HG03469 (cell line): ENCODE results near the gene PCSK7.
"Not testable (repeated sequence)": the region's sequence is repeated elsewhere in the genome, so short reads cannot be mapped to it uniquely, and the experiment has no call there.

Source experiments
- ATAC-seq: cut with Tn5 transposase; IDR thresholded peaks from one replicate; pipeline ENCODE4 v1.9.1; 2021; ENCODE audit warnings: mild to moderate bottlenecking, moderate library complexity, moderate number of reproducible peaks; ENCODE audit not compliant: unreplicated experiment

PCSK7 gene

GRCh38 chr11:117231842-117232091 lies at the start of gene PCSK7:
TSS of gene PCSK7 (minus strand) at chr11:117232073. CDS start at chr11:117229844, 2,229 bp downstream.
- no peak for ATAC-seq

DNA sequence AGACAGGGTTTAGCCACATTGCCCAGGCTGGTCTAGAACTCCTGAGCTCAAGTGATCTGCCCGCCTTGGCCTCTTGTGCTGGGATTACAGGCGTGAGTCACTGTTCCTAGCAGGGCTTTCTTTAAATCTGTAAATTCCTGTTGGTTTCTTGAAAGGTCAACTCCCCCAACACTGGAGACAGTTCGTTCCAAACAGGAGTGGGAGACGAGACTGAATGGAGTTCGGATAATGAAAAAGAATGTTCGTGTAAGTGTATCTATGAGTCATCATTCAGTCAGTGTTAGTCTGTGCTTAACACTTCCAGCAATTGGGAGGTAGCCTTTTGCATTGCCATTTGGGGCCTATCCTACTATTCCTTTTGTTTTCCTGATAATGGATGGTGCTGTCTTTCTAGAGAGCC lies 49.3 kb upstream of the PCSK7 start:
- no peak for ATAC-seq

DNA sequence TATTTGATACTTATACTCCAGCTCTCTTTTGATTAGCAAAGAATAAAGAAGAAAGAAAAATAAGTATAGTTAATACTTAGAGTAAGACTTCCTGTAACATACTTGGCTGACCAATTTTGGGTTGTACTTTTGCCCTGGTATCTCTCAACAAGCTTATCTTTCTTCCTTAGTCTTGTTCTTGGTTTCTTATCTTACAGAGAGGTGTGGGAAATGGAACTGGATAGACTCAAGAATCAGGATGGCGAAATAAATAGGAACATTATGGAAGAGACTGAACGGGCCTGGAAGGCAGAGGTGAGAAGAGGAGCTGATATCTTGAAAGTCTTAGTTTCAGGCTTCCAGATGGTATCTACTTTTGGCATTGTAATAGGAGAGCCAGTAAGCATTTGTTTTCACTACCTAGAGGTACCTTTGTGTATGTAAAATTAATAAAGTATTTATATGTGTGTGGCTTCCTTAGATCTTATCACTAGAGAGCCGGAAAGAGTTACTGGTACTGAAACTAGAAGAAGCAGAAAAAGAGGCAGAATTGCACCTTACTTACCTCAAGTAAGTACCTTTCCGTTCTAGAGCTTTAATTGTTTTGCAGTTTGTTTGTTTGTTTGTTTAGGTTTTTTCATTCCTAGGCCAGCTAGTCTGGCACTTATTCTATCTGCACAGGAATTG lies 48.0 kb upstream of the PCSK7 start:
- no peak for ATAC-seq

- no peak for ATAC-seq
Observed at GRCh38 chr11:117278347-117278746, 46.5 kb upstream of the PCSK7 start.

- no peak for ATAC-seq
Observed at GRCh38 chr11:117273550-117274289, 41.8 kb upstream of the PCSK7 start.

DNA sequence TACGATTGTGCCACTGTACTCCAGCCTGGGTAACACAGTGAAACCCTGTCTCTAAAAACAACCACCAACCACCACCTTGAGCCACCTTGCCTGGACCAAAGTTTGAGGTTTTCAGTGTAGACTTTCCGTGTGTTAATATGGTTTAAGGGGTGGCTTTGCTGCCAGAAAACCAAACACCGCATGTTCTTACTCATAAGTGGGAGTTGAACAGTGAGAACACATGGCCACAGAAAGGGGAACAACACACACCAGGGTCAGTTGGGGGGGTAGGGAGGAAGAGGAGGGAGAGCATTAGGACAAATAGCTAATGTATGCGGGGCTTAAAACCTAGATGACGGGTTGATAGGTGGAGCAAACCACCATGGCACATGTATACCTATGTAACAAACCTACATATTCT lies 40.3 kb upstream of the PCSK7 start:
- ATAC-seq: not testable (repeated sequence)

DNA sequence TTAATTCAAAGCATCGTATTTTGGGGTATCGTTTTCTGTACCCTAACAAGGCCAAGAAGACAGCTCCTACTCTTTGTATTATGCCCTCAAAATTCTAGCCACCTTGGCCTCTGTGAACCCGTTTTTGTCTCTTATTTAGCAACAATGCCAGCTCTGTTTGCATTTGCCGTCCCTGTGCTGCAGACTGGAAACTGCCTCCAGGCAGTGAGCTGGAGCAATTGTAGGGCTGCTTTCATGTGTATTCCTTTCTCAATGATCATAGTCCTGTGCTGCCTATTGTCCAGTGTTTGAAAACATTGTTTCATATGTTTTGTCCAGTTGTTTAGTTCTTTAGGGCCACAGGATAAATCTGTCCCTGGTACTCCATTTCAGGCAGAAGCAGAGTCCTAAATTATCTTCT lies 39.3 kb upstream of the PCSK7 start:
- ATAC-seq: no peak

DNA sequence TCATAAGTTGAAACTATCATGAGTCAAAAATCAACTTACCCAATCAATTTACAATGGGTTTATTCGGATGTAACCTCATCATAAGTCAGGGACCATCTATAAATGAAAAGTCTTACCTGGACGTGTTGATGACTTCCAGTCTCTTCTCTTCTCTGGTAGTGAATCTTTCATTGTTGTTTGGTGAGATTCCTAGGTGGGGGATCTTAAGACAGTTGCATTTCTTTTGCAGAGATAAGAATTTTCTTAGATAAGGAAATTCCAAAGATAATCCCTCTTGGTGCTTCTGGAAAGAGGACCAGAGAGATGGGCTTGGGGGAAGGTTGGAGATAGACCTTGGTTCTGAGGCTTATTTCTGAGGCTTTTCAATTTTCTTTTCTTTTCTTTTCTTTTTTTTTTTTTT lies 38.0 kb upstream of the PCSK7 start:
- ATAC-seq: no peak

DNA sequence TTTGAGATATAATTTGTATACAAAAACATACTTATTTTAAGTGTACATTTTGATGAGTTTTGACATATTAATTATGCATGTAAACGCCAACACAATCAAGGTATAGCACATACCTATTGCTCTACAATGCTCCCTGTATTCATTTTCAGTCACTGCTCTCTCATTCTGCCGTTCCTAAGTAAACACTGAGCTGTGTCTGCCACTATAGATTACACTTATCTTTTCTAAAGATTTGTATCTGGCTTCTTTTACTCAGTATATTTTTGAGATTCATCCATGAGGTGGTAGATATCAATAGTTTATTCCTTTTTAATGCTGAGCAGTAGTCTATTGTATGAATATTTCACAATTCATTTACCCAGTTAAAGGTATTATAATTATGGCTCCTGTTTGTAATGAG lies 33.9 kb upstream of the PCSK7 start:
- ATAC-seq: no peak

GRCh38 chr11:117264624-117265323 lies 32.9 kb upstream of the PCSK7 start:
- not testable (repeated sequence) for ATAC-seq

GRCh38 chr11:117259417-117259816 lies 27.5 kb upstream of the PCSK7 start:
- no peak for ATAC-seq

DNA sequence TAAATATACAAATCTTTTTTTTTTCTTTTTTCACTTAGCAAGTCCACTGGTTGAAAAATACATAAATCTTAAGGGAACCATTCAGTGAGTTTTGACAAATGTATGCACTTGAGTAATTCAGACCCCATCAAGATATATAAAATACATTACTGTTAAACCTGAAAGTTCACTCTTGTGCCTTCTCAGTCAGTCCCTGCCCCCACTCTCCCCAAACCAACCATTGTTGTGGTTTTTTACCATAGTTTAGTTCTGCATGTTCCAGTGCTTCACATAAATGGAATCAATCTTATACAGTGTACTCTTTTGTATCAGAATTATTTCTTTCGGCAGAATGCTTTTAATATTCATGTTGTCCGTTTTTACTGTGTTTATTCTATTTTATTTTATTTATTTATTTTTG lies 26.7 kb upstream of the PCSK7 start:
- no peak for ATAC-seq

DNA sequence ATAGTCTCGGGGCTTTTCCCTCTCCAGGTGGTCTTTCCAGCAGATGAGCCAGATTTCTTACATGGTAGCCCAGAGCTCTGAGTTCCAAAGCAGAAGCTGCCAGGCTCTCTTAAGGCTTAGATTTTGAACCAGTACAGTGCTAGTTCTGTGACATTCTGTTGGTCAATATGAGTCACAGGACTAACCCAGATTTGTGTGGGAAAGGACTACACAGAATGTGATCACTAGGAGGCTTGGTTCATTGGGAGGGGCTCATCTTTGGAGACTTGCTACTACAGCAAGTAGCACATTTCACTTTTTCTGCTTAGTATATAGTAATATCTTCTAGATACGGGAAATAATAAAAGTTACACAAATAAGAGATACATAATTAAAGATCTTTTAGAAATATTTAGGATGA lies 24.7 kb upstream of the PCSK7 start:
- ATAC-seq: no peak

GRCh38 chr11:117255966-117256365 lies 24.1 kb upstream of the PCSK7 start:
- no peak for ATAC-seq

DNA sequence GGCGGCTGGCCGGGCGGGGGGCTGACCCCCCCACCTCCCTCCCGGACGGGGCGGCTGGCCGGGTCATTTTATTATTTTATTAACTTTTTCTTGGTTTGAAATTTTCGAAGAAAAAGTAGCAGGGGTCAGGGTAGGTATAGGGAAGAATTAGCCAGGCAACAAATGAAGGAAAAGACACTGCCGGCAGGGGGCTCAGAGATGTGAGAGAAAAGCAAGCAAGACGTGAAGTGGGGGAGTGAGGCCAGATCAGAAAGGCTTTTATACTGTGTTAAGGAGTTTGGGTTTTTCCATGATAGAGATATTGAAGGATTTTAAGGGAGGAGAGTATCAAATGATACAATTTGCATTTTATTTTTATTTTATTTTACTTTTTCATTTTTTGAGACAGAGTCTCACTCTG lies 19.6 kb upstream of the PCSK7 start:
- no peak for ATAC-seq

GRCh38 chr11:117249571-117249970 lies 17.7 kb upstream of the PCSK7 start:
- ATAC-seq: no peak

DNA sequence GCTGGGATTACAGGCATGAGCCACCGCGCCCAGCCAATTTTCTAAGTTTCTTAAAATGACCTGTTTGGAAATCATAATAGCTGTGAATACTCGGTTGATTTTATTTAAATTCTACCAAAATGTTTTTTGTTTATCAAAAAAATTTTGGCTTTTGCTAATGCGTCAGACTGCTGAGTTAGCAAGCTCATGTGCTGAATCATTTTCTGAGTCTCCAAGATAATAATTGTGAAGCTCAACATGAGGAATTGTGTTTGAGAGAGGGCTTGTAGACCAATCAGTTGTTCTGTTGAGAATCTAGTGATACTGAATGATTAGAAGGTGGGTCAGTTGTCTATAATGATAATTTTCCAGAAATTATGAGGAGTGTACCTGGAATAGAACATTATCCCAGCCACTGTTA lies 16.5 kb upstream of the PCSK7 start:
- no peak for ATAC-seq

DNA sequence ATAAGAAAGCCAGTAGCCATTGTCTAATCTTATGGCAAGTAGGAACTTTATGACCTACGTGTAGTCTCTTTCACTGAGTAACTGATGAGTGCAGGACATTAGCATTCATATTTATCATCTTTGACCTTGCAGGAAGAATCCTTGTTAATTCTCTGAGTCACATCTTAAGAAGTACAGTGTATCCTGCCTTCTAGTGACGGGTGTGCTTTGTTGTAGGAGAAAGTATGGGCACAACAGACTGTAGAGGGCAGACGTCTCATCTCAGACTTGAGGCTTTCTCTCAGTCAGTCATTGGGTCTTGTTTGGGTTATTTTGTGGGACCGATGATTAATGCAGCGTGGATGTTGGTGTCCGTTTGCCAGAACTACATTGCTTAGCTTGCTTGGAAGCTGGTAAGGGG lies 7.4 kb upstream of the PCSK7 start:
- no peak for ATAC-seq

DNA sequence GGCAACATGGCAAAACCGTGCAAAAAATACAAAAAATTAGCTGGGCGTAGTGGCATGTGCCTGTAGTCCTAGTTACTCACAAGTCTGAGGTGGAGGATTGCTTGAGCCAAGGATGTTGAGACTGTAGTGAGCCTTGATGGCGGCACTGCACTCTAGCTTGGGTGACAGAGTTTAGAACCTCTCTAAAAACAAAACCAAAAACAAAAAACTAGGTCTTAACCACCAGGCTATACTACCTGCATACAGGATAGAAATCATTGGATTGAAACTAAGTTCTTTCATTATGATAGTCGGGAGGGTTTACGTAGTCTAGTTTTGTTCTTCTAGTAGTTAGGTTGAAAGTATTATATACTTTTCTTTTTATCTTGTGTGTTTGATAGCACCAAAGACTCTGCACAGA lies 6.3 kb upstream of the PCSK7 start:
- no peak for ATAC-seq

DNA sequence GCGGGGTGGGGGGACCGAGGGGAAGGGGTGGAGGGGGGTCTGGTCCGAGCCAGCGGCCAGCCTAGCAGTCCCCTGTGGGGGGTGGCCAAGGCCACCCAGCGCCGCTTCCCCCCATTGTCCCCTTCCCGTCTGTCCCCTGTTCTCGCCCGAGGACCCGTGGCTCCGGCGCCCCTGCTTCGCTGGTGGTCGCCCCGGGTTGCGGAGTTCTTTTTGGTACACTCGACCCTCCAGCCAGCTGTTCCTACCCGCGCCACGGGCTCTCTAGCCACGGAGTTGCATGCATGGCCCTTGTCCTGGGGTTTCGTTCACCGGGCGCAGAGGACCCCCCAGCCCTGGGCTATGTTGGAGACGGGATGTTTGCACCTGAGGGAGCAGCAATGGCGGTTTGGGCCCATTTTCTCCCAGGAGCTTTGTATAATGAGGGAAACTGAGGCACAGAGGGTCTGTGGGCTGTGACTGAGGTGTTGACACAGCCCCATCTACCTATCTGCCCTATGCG lies 1.1 kb upstream of the PCSK7 start:
- no peak for ATAC-seq

DNA sequence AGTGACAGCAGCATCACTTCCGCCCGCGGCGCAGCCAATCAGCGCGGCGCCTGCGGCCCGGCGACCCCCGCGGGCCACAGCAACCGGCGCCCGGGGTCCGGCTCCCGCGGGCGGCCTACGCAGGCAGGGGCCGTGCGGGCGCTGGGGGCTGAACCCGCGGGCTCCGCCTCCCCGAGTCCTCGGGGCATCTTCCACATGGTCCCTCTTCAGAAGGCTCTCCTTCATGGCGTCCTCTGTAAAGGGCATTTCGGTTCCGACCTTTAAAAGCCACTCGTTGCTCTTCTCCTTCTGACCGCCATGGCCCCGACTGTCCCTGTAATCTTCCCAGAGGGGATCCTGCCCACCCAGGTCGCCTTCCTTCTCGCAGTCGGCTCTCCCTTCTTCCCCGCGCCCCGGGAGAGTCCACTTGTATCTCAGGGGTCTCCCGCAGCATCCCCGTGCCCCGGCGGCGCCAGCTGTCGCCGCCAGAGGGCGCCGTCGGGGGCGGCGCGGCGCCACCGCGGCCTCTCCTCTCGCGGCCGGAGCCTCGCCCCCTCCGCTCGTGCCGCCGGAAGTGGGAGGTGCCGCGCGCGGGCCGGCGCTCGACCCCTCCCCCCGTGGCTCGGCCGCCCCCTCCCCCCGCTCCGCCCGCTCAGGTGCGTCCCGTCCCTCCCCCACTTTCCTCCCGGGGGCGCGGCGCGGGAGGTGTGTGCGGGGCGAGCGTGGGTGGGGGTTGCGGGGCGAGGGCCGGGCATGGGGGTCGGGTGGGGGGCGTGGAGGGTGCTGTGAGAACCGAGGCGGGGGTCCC lies 412 bp upstream of the PCSK7 start, which contains the start of gene RNF214:
Gene RNF214, plus strand, starts transcription at position 580 of the 787 bp plus-strand sequence. CDS start 1,602 bp downstream, outside the sequence.
- ATAC-seq: no peak
